H1 (cell line): ENCODE results near the gene SAA1. TPM values are rescaled to one million over a fixed set of nuclear protein-coding genes. Genes with fewer than 3 reads are reported as not detected.

Source experiments
- CEBPB ChIP-seq: IDR thresholded peaks from 2 replicates; pipeline ENCODE4 v1.6.1; 2012; ENCODE audit warnings: low read depth, low read length
- JUND ChIP-seq: IDR thresholded peaks from 2 replicates; pipeline ENCODE4 v1.6.1; 2011; ENCODE audit warnings: mild to moderate bottlenecking, improper control_type of control experiment, low read length
- MAFK ChIP-seq: IDR thresholded peaks from 2 replicates; pipeline ENCODE4 v1.6.1; 2012; ENCODE audit warnings: low read depth, mild to moderate bottlenecking, improper control_type of control experiment, low read length
- PHF8 ChIP-seq: fragments of 200-600 bp; sonication (generic); conservative IDR thresholded peaks from 2 replicates; pipeline ENCODE4 v1.7.1; 2012; ENCODE audit warnings: low read depth, mild to moderate bottlenecking, inconsistent platforms, low read length, moderate library complexity
- YY1 ChIP-seq: IDR thresholded peaks from 2 replicates; pipeline ENCODE4 v1.6.1; 2011; ENCODE audit warnings: low read depth, mild to moderate bottlenecking, low read length
- ZNF274 ChIP-seq: IDR thresholded peaks from 2 replicates; pipeline ENCODE4 v1.7.0; 2012; ENCODE audit warnings: low read length, borderline replicate concordance; ENCODE audit errors: extremely low read depth
- polyA plus RNA-seq, 7 experiments: library from polyadenylated mRNA; depleted of rRNA in 3 of 7; stranded (reverse) in 5 of 7; unstranded in 2 of 7; fragments of >200 nt in 5 of 7; fragments of 200-250 nt in 2 of 7; gene quantifications; 1 replicate in 5 of 7; 2 replicates in 1 of 7; 4 replicates in 1 of 7; pipeline versions ENCODE4 v1.2.1 to v1.2.3, GENCODE V29; 2011 to 2013; ENCODE audit warnings: missing spikeins in 2 of 7, mixed read lengths in 2 of 7
- total RNA-seq: library from RNA; stranded (reverse); fragmentation: NEBNext Ultra II Directional; extraction: Animal tissue kit (Norgen Biotek cat#: 25700); gene quantifications from 2 replicates; pipeline ENCODE4 v1.2.1, GENCODE V29; 2021

SAA1 gene
- total and polyA plus RNA-seq, 2 of the 8 experiments (the other 6 are each of a cell fraction or from before 2014, with no cell fraction given) = 0.41 TPM; not detected in 1

GRCh38 chr11:18312663-18313420 is 46.8 kb downstream of the SAA1 start (continued):
- TF ChIP-seq YY1 (no peak), JUND (no peak), MAFK (no peak), ZNF274 (no peak), PHF8 (no peak), CEBPB (no peak)
- TF ChIP-seq, all 59 proteins: peak for 0
